22Rv1 (cell line): ENCODE measurements around the gene TMEM120A.

Source experiments
- H3K27ac ChIP-seq: fragments of 450-650 bp; 2 replicates; pipeline ENCODE4 v1.5.1; 2017
- CTCF ChIP-seq: fragments of 450-650 bp; IDR thresholded peaks from 2 replicates; pipeline ENCODE4 v1.5.1; 2017; ENCODE audit warnings: mild to moderate bottlenecking
- ZFX ChIP-seq: fragments of 450-650 bp; IDR thresholded peaks from 2 replicates; pipeline ENCODE4 v1.6.1; 2017; ENCODE audit warnings: antibody characterized with exemption, borderline replicate concordance

TMEM120A gene

GRCh38 chr7:75962607-75963380 is 31.6 kb downstream of the TMEM120A start:
- no peak for TF ChIP-seq ZFX
- no peak for TF ChIP-seq CTCF
- no peak overlapping the region for H3K27ac ChIP-seq

GRCh38 chr7:75961218-75961617 is 33.2 kb downstream of the TMEM120A start:
- H3K27ac ChIP-seq: 0 out of 2 replicates have a peak overlapping the region, but pooled peaks have one; percentile 3
- no peak for TF ChIP-seq ZFX
- TF ChIP-seq CTCF: peak; percentile 36

GRCh38 chr7:75960372-75960771 is 34.0 kb downstream of the TMEM120A start:
- no peak overlapping the region for H3K27ac ChIP-seq
- no peak for TF ChIP-seq ZFX
- TF ChIP-seq CTCF: no peak

GRCh38 chr7:75958802-75959543 is 35.4 kb downstream of the TMEM120A start:
- TF ChIP-seq CTCF (no peak), ZFX (no peak)
- peak overlapping the region; percentile 91 for H3K27ac ChIP-seq

GRCh38 chr7:75957021-75957736 is 37.2 kb downstream of the TMEM120A start:
- H3K27ac ChIP-seq: peak overlapping the region; percentile 91
- no peak for TF ChIP-seq ZFX
- TF ChIP-seq CTCF: 0 out of 2 replicates have a peak, but pooled peaks have one; percentile 22

- H3K27ac ChIP-seq: peak overlapping the region; percentile 91
- TF ChIP-seq ZFX (no peak), CTCF (no peak)
Observed at GRCh38 chr7:75955331-75955955, 39.0 kb downstream of the TMEM120A start.
